ENCODE measurements around the gene UROD. TPM values are rescaled to one million over a fixed set of nuclear protein-coding genes. Genes with fewer than 3 reads are reported as not detected.
"Not testable (repeated sequence)": the region's sequence is repeated elsewhere in the genome, so short reads cannot be mapped to it uniquely, and the experiment has no call there.

UROD gene
- total RNA-seq, 4 donors from 2014 or later: 26.8 to 57.8 (median 36.7) TPM

- WGBS, 2 donors: 96 to 100% methylated on average over 2 of the region's 2 CpGs
- no peak overlapping the region for H3K4me3 ChIP-seq
- DNase-seq: no peak
- H3K27ac ChIP-seq: no peak overlapping the region
- TF ChIP-seq CTCF (IDR thresholded peaks at IDR 0.05) (no peak), POLR2A (IDR thresholded peaks at IDR 0.05) (no peak)
- H3K27me3 ChIP-seq: no peaks in the 10 kb centered on the region
- H3K9me3 ChIP-seq: no peaks in the 10 kb centered on the region
- no peaks in the 10 kb centered on the region for H3K4me1 ChIP-seq
- intact Hi-C loops (cut with DNase I): no loop called here
- peaks cover 4 to 98% (median 18%) of the 10 kb centered on the region in 3 donors for H3K36me3 ChIP-seq
Measured at GRCh38 chr1:44976252-44976651, 35.8 kb upstream of the UROD start.

GRCh38 chr1:44977372-44977771 is 34.7 kb upstream of the UROD start:
- H3K4me3 ChIP-seq; H3K4me1 ChIP-seq; H3K27ac ChIP-seq; H3K27me3 ChIP-seq; DNase-seq; H3K9me3 ChIP-seq; intact Hi-C loops (cut with DNase I): not testable (repeated sequence)
- 90 to 97% methylated on average over 2 to 4 of the region's 4 CpGs for WGBS, 2 donors
- H3K36me3 ChIP-seq: peaks cover 4 to 90% (median 18%) of the 10 kb centered on the region in 3 donors

GRCh38 chr1:44985747-44986359 is 26.2 kb upstream of the UROD start:
- Histone ChIP-seq H3K9me3 (no peaks in the 10 kb centered on the region), H3K4me3 (peak overlapping the region; percentile 70 to 82 (median 76)), H3K36me3 (peaks cover 0 to 6% (median 0%) of the 10 kb centered on the region in 3 donors), H3K27me3 (no peaks in the 10 kb centered on the region), H3K27ac (peak overlapping the region; percentile 70 to 85 (median 76)), H3K4me1 (peaks cover 0 to 31% (median 10%) of the 10 kb centered on the region in 3 donors)
- TF ChIP-seq POLR2A (IDR thresholded peaks at IDR 0.05) (no peak), CTCF (IDR thresholded peaks at IDR 0.05) (no peak)
- no peak for DNase-seq
- intact Hi-C loops (cut with DNase I): no loop called here
- 3 to 5% methylated on average over 17 to 19 of the region's 19 CpGs for WGBS, 2 donors

GRCh38 chr1:44988531-44989156 is 23.4 kb upstream of the UROD start:
- 89 to 90% methylated on average over 24 of the region's 24 CpGs for WGBS, 2 donors
- TF ChIP-seq CTCF (IDR thresholded peaks at IDR 0.05) (no peak), POLR2A (IDR thresholded peaks at IDR 0.05) (no peak)
- Histone ChIP-seq H3K27me3 (no peaks in the 10 kb centered on the region), H3K9me3 (no peaks in the 10 kb centered on the region), H3K36me3 (no peaks in the 10 kb centered on the region), H3K4me3 (no peak overlapping the region), H3K4me1 (peaks cover 0 to 28% (median 10%) of the 10 kb centered on the region in 3 donors), H3K27ac (no peak overlapping the region)
- DNase-seq: no peak
- intact Hi-C loops (cut with DNase I): no loop called here

- DNase-seq: no peak
- H3K27ac ChIP-seq: no peak overlapping the region
- no peaks in the 10 kb centered on the region for H3K27me3 ChIP-seq
- WGBS, 2 donors: 67 to 72% methylated on average over 7 of the region's 7 CpGs
- intact Hi-C loops (cut with DNase I): no loop called here
- H3K4me3 ChIP-seq: no peak overlapping the region
- TF ChIP-seq POLR2A (IDR thresholded peaks at IDR 0.05) (no peak), CTCF (IDR thresholded peaks at IDR 0.05) (no peak)
- no peaks in the 10 kb centered on the region for H3K36me3 ChIP-seq
- no peaks in the 10 kb centered on the region for H3K4me1 ChIP-seq
- no peaks in the 10 kb centered on the region for H3K9me3 ChIP-seq
Measured at GRCh38 chr1:44994309-44994898, 17.6 kb upstream of the UROD start.
